Stimulated activated naive CD8-positive, alpha-beta T cell treated with anti-CD3 and anti-CD28 coated beads, Interleukin-15, Interleukin-2, amounts not matched to agents 100 ng/mL and 50 ng/mL, for 24 hours (primary cell): ENCODE measurements around the gene CDK17.
"Not testable (repeated sequence)": the region's sequence is repeated elsewhere in the genome, so short reads cannot be mapped to it uniquely, and the experiment has no call there.

ENCODE experiments used
- H3K27ac Mint-ChIP-seq: one replicate; pipeline ENCODE4 v1.8.0; 2021; ENCODE audit warnings: mild to moderate bottlenecking, mixed read lengths
- H3K27me3 Mint-ChIP-seq: one replicate; pipeline ENCODE4 v1.8.0; 2021; ENCODE audit warnings: mixed read lengths
- H3K36me3 Mint-ChIP-seq: one replicate; pipeline ENCODE4 v1.8.0; 2021; ENCODE audit warnings: low read depth, mixed read lengths
- H3K4me1 Mint-ChIP-seq: one replicate; pipeline ENCODE4 v1.8.0; 2021; ENCODE audit warnings: low read depth, mixed read lengths
- H3K4me3 Mint-ChIP-seq: one replicate; pipeline ENCODE4 v1.8.0; 2021; ENCODE audit warnings: mild to moderate bottlenecking, mixed read lengths
- H3K9me3 Mint-ChIP-seq: one replicate; pipeline ENCODE4 v1.8.0; 2021; ENCODE audit warnings: mixed read lengths

CDK17 gene

DNA sequence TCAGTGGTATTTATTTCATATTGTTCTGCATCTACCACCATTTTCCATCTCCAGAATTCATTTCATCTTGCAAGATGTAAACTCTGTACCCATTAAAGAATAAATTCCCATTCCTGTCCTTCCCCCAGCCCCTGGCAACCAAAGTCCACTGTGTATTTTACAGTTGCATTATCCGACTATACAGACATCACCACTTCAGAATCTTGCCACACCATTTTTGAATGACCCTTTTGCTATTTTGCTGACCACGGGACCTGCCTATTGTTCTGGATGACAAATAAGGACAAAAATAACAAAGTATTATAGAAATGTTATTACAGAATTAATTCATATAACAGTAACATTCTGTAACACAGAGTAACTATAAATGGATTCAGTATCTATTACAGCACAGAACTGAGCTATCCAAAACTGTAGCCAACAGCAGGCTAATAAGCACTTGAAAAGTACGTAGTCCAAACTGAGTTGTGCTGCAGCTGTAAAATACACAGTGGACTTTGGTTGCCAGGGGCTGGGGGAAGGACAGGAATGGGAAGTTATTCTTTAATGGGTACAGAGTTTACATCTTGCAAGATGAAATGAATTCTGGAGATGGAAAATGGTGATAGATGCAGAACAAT is 61.3 kb downstream of the CDK17 start:
- peaks cover 43% of the 10 kb centered on the region for H3K36me3 Mint-ChIP-seq
- no peak overlapping the region for H3K27ac Mint-ChIP-seq
- no peak overlapping the region for H3K4me3 Mint-ChIP-seq
- H3K27me3 Mint-ChIP-seq, result no peaks in the 10 kb centered on the region
- peaks cover 22% of the 10 kb centered on the region for H3K9me3 Mint-ChIP-seq
- peaks cover 62% of the 10 kb centered on the region for H3K4me1 Mint-ChIP-seq

DNA sequence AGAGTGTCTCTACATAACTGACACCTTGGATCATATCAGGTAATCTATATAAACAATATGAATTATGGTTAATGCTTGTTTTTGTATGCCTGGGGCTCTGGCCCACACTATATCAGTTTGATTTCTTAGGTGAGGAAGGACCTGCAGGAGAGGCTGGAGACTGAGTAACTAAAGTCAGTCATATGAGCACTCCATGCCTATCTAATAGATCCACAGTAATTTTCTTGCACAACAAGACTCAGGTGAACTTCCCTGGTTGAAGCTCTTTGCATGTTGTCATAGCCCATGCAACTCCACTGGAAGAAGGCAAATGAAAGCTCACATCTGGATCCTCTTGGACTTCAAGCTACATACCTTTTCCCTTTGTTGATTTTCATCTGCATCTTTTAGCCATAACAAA is 62.3 kb downstream of the CDK17 start:
- Mint-ChIP-seq H3K4me1 (peaks cover 55% of the 10 kb centered on the region), H3K4me3 (no peak overlapping the region), H3K36me3 (peaks cover 33% of the 10 kb centered on the region), H3K9me3 (peaks cover 13% of the 10 kb centered on the region), H3K27me3 (no peaks in the 10 kb centered on the region), H3K27ac (no peak overlapping the region)

DNA sequence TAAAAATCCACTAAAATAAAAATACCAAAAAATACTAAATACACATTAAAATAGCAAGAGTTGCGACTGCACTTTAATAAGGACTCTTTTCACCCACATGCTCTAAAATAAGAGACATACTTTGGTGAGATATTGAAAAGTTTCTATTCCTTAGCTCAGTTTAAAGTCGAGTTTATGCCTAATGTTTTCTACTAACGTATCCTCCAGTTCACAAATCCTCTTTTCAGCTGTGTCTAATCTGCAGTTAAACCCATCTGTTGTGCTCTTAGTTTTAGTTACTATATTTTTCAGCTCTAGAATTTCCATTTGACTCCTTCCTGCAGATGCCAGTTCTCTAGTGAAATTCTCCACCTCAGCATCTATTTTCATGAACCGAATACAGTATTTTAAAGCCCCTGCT is 63.8 kb downstream of the CDK17 start:
- Mint-ChIP-seq H3K4me1 (peaks cover 50% of the 10 kb centered on the region), H3K9me3 (peaks cover 13% of the 10 kb centered on the region), H3K4me3 (no peak overlapping the region), H3K27me3 (no peaks in the 10 kb centered on the region), H3K27ac (no peak overlapping the region), H3K36me3 (peaks cover 31% of the 10 kb centered on the region)

DNA sequence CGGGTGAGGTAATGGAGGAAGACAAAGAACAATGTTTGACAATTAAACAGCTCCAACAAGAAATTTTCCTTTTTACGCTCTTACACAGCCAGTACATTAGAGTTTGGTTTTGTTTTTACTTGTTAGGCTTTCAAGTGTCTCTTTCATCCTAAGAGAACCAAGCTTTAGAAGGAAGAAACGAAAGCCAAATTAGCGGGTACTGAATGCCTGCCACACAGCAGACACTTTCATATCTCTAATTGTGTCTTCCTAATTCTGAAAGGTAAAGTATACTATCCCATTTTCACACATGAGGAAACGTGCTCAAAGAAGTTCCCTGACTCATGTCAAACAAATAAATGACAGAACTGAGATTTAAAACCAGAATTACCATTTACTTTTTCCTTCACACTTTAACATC is 65.0 kb downstream of the CDK17 start:
- no peak overlapping the region for H3K27ac Mint-ChIP-seq
- peaks cover 13% of the 10 kb centered on the region for H3K9me3 Mint-ChIP-seq

DNA sequence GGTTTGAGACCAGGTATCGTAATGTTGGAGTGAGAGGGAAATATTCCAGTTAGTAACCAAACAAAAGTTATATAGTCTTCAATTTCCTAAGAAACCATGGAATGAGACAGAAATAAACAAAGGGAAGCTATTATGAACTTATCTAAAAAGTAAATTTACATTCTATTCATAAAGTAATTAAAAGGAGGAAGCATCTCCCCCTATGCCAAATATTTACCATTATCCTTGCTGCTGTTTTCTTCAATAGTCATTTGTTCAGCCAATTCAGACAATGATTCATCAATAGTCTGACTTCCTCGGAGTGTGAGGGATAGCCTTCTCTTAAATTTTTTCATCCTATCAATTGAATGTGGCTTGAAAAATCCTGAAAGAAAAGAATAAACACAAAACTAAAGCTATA is 65.7 kb downstream of the CDK17 start:
- Mint-ChIP-seq H3K9me3 (peaks cover 13% of the 10 kb centered on the region), H3K36me3 (peaks cover 40% of the 10 kb centered on the region), H3K4me3 (no peak overlapping the region), H3K27me3 (no peaks in the 10 kb centered on the region), H3K4me1 (peaks cover 49% of the 10 kb centered on the region), H3K27ac (no peak overlapping the region)

More for the DNA sequence above, 65.0 kb downstream of the CDK17 start:
- H3K27me3 Mint-ChIP-seq, result no peaks in the 10 kb centered on the region
- peaks cover 35% of the 10 kb centered on the region for H3K36me3 Mint-ChIP-seq
- H3K4me3 Mint-ChIP-seq, result peak overlapping the region; percentile 24
- peaks cover 46% of the 10 kb centered on the region for H3K4me1 Mint-ChIP-seq

DNA sequence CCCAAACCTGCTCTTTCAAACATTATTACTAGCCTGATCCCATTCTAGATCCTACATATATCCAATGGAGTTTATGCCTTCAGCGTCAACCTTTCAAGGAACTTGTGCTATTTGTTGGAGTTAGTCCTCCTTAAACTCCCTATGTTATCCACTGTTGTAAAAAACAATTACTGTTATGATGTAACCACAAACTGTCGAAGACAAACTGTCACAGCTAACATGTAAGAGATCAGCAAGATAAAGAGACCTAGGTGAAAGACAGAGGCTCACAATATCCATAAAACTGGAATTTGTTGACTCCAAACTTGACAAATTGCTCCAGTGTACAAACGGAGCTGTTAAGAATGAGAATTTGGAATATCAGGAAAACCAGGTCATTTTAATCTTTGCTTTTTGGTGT is 70.7 kb downstream of the CDK17 start:
- peaks cover 54% of the 10 kb centered on the region for H3K4me1 Mint-ChIP-seq
- no peaks in the 10 kb centered on the region for H3K9me3 Mint-ChIP-seq
- no peak overlapping the region for H3K27ac Mint-ChIP-seq
- H3K4me3 Mint-ChIP-seq, result no peak overlapping the region
- no peaks in the 10 kb centered on the region for H3K27me3 Mint-ChIP-seq
- peaks cover 41% of the 10 kb centered on the region for H3K36me3 Mint-ChIP-seq

DNA sequence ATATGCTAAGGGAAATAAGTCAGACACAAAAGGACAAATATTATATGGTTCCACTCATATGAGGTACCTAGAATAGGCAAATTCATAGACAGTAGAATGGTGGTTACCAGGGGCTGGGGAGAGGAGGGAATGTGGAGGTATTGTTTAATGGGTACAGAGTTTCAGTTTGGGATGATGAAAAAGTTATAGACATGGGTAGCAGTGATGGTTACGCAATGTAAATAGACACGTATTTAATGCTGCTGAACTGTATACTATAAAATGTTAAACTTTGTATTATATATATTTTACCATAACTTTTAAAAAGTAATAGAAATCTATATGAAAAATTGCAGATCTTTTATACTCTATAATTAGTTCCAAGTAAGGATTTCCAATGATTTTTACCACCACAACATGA is 71.2 kb downstream of the CDK17 start:
- Mint-ChIP-seq H3K4me3 (no peak overlapping the region), H3K36me3 (peaks cover 37% of the 10 kb centered on the region), H3K27ac (no peak overlapping the region), H3K27me3 (no peaks in the 10 kb centered on the region), H3K9me3 (no peaks in the 10 kb centered on the region), H3K4me1 (peaks cover 48% of the 10 kb centered on the region)

GRCh38 chr12:96327889-96328288 is 72.3 kb downstream of the CDK17 start:
- Mint-ChIP-seq H3K27me3 (no peaks in the 10 kb centered on the region), H3K27ac (no peak overlapping the region), H3K4me1 (peaks cover 50% of the 10 kb centered on the region), H3K9me3 (no peaks in the 10 kb centered on the region), H3K4me3 (no peak overlapping the region), H3K36me3 (peaks cover 46% of the 10 kb centered on the region)

DNA sequence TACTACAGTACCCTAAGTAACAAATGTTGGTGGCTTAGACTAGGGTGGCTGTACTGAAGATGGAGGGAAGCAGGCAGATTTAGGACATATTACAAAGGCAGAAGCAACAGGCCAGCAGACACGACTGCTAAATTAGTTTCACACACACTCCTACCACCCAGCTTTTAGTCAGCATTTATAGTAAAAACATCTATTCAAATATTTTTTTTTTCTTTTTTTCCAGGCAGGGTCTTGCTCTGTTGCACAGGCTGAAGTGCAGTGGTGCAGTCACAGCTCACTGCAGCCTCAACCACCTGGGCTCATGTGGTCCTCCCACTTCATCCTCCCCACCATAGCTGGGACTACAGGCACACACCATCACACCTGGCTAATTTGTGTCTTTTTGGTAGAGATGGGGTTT is 72.9 kb downstream of the CDK17 start:
- Mint-ChIP-seq H3K4me1 (peaks cover 50% of the 10 kb centered on the region), H3K4me3 (no peak overlapping the region), H3K36me3 (peaks cover 51% of the 10 kb centered on the region), H3K27ac (no peak overlapping the region), H3K27me3 (no peaks in the 10 kb centered on the region), H3K9me3 (no peaks in the 10 kb centered on the region)

DNA sequence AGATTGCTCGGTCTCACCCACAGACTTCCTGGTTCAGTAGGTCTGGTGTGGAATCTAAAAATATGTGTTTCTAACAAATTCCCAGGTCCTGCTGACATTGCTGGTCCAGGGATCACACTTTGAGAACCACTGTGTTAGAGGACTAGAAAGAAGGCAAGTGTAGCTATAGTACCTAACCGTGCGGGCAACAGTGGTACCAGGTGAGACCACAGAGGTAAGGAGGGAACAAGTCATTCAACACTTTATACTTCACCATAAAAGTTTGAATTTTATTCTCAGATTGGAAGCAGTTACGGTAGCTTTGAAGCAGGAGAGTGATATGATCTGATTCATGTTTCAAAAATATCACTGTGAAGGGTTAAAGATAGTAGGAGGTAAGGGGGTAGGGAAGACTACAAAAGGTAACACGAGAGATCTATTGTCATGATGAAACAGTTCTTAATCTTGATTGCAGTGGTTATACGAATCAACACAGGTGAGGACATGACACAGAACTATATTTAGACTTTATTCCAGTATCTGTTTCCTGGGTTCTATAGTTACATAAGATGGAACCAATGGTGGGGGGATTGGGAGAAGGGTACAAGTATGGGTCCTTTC is 73.5 kb downstream of the CDK17 start:
- Mint-ChIP-seq H3K4me1 (peaks cover 50% of the 10 kb centered on the region), H3K4me3 (no peak overlapping the region), H3K27ac (peak overlapping the region; percentile 42), H3K9me3 (no peaks in the 10 kb centered on the region), H3K36me3 (peaks cover 57% of the 10 kb centered on the region), H3K27me3 (no peaks in the 10 kb centered on the region)

DNA sequence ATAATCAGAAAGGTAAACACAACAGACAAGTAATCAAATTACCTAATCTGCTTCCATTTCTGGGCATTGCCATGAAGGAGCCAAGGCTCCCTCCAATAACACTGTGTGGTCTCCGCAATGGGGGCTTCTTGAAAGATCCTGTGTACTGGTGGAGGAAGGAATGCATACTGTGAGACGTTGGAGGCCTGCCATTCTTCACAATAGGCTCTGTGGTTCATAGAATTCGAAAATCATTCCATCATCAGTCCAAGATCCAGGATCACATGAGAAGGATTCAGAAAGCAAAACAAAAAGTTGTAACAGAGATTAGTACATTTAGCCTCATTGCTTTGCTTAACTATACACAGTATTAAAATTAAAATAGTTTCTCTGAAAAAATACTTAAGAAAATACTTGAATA is 76.3 kb downstream of the CDK17 start:
- Mint-ChIP-seq H3K27me3 (no peaks in the 10 kb centered on the region), H3K9me3 (no peaks in the 10 kb centered on the region)

DNA sequence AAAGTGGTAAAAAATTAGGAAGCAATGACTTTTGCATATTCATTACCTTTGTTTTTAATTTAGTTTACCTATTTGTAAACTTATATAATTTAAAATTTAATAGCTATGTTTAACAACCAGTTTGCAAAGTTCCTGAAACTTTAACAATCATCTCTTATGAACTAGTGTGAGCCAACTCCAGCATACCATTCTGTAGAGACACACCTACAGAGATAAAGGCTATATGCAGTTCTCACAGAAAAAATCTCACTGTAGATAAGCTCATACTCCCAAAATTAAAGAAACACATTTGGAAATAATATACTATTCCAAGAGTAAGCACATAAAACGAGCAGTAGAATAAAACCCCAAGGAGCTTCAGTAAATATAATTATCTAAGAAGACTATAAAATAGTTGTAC is 77.5 kb downstream of the CDK17 start:
- Mint-ChIP-seq H3K27me3 (no peaks in the 10 kb centered on the region), H3K4me3 (no peak overlapping the region), H3K9me3 (no peaks in the 10 kb centered on the region), H3K27ac (no peak overlapping the region), H3K36me3 (peaks cover 40% of the 10 kb centered on the region), H3K4me1 (peaks cover 22% of the 10 kb centered on the region)

More for the DNA sequence above, 76.3 kb downstream of the CDK17 start:
- Mint-ChIP-seq H3K4me3 (no peak overlapping the region), H3K27ac (no peak overlapping the region), H3K36me3 (peaks cover 47% of the 10 kb centered on the region), H3K4me1 (peaks cover 34% of the 10 kb centered on the region)

DNA sequence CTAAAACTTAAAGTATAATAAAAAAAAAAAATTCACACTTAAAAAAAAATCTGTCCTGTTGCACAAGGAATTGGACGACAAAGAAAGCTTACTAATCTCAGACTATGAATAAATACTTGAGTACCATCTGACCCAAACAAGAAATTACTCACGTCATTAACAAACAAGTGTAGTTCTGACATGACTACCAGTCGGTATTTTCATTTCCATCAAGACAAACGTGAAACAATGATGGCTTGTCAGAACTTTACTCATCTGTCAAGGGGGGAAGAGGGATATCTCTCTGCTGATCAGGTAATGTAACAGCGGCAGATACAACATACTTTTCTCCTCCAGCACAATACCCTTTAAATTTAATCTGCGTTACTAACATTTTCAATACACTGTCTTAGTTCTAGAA is 78.3 kb downstream of the CDK17 start:
- Mint-ChIP-seq H3K27me3 (no peaks in the 10 kb centered on the region), H3K4me3 (no peak overlapping the region), H3K4me1 (peaks cover 14% of the 10 kb centered on the region), H3K36me3 (peaks cover 37% of the 10 kb centered on the region), H3K9me3 (no peaks in the 10 kb centered on the region), H3K27ac (no peak overlapping the region)

GRCh38 chr12:96317801-96318200 is 82.4 kb downstream of the CDK17 start:
- not testable (repeated sequence) for H3K4me3 Mint-ChIP-seq, H3K27me3 Mint-ChIP-seq, H3K27ac Mint-ChIP-seq, H3K9me3 Mint-ChIP-seq
- Mint-ChIP-seq H3K36me3 (peaks cover 11% of the 10 kb centered on the region), H3K4me1 (peaks cover 24% of the 10 kb centered on the region)

DNA sequence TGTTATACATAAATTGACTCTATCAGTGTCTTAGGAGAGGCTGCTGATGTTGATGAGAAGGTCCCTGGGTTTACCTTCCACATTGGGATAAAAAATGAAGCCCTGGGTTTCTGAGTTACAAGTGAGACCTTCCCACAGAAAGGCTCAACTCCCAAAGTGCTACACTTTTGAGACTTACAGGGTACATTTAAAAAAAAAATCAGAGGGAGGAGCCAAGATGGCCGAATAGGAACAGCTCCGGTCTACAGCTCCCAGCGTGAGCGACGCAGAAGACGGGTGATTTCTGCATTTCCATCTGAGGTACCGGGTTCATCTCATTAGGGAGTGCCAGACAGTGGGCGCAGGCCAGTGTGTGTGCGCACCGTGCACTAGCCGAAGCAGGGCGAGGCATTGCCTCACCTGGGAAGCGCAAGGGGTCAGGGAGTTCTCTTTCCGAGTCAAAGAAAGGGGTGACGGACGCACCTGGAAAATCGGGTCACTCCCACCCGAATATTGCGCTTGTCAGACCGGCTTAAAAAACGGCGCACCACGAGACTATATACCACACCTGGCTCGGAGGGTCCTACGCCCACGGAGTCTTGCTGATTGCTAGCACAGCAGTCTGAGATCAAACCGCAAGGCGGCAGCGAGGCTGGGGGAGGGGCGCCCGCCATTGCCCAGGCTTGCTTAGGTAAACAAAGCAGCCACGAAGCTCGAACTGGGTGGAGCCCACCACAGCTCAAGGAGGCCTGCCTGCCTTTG is 84.3 kb downstream of the CDK17 start:
- not testable (repeated sequence) for H3K36me3 Mint-ChIP-seq, H3K27me3 Mint-ChIP-seq, H3K9me3 Mint-ChIP-seq
- Mint-ChIP-seq H3K4me1 (peaks cover 24% of the 10 kb centered on the region), H3K4me3 (peak overlapping the region; percentile 88), H3K27ac (peak overlapping the region; percentile 79)
